ENCODE data around the gene DNAJC12. TPM values are rescaled to one million over a fixed set of nuclear protein-coding genes. Genes with fewer than 3 reads are reported as not detected.
"Not testable (repeated sequence)": the region's sequence is repeated elsewhere in the genome, so short reads cannot be mapped to it uniquely, and the experiment has no call there.

Gene DNAJC12
- polyA plus RNA-seq (2013), result 8.1 TPM

DNA sequence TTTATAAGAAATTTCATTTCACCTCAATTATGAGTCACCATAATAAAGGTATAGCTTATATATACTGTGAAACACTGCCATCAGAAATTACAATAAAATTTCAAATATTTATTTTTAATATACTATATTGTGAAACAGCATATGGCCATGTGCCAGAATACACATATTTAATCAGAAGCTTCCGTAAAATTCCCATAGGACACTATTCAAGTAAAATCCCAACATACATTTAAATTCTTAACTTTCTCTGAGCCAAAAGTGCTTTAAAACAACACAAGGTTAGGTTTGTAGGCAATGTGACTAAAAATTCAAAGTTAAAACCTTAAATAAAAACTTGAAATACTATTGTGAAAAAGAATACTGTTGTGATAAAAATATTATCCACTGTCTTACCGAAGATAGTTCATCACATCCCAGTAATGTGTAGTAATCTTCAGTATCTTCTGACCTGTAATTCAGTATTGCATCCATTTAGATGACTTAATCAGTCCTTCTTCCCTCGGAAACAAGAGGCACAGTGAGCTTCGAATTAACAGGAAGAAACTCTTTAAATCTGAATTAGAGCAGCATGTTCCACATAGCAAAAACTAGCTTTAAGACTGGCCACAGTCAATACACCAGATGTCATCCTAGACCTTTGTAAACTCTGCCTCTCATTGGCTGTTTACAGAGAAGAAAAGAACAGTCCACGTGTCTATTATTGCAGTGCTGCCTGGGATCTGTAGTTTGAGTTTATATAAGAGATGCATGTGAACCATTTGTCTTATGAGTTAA, at the start of gene DNAJC12:
Gene DNAJC12 (minus strand): TSS at position 648 of the 774 bp plus-strand sequence. CDS start 177 bp downstream, at position 471.
- H3K27ac ChIP-seq (ENCODE audit: insufficient read depth in 1 of 2, low read depth in 1 of 2, low read length in 2 of 2, poor library complexity in 1 of 2, severe bottlenecking in 2 of 2), result no peak within 1 kb of the TSS
- H3K36me3 ChIP-seq (ENCODE audit: control insufficient read depth in 4 of 4, insufficient read depth in 4 of 4, low read length in 3 of 4), result no peaks in the 10 kb centered on the region
- peak; percentile 30 to 80 (median 73) for DNase-seq
- H3K4me1 ChIP-seq (ENCODE audit: control extremely low read depth in 1 of 4, control insufficient read depth in 4 of 4, insufficient read depth in 4 of 4, low read length in 3 of 4), result peaks cover 4 to 13% (median 5%) of the 10 kb centered on the region in 4 experiments
- H3K4me3 ChIP-seq (ENCODE audit: control insufficient read depth in 1 of 7, extremely low read depth in 1 of 7, insufficient read depth in 4 of 7, low read depth in 2 of 7, low read length in 6 of 7), result peak within 1 kb of the TSS in 6 of 7 experiments; percentile 16 to 69 (median 49)
- ChIA-PET POLR2A (no interaction called here), CTCF (interaction anchor here (0.9 kb wide), 1 partner anchor 373 kb away, joined by 3 read pairs; no protein-coding TSS in a partner anchor)
- WGBS (ENCODE audit: insufficient coverage), result no CpG with 5 or more reads among the region's 5 CpGs
- peaks cover 0 to 6% (median 0%) of the 10 kb centered on the region in 5 experiments for H3K9me3 ChIP-seq (ENCODE audit: control extremely low read depth in 1 of 5, control insufficient read depth in 4 of 5, insufficient read depth in 2 of 5, low read depth in 1 of 5, low read length in 4 of 5)
- H3K27me3 ChIP-seq (replicated peaks in 2 of 5; ENCODE audit: control insufficient read depth in 4 of 5, insufficient read depth in 5 of 5, low read length in 4 of 5), result no peaks in the 10 kb centered on the region

DNA sequence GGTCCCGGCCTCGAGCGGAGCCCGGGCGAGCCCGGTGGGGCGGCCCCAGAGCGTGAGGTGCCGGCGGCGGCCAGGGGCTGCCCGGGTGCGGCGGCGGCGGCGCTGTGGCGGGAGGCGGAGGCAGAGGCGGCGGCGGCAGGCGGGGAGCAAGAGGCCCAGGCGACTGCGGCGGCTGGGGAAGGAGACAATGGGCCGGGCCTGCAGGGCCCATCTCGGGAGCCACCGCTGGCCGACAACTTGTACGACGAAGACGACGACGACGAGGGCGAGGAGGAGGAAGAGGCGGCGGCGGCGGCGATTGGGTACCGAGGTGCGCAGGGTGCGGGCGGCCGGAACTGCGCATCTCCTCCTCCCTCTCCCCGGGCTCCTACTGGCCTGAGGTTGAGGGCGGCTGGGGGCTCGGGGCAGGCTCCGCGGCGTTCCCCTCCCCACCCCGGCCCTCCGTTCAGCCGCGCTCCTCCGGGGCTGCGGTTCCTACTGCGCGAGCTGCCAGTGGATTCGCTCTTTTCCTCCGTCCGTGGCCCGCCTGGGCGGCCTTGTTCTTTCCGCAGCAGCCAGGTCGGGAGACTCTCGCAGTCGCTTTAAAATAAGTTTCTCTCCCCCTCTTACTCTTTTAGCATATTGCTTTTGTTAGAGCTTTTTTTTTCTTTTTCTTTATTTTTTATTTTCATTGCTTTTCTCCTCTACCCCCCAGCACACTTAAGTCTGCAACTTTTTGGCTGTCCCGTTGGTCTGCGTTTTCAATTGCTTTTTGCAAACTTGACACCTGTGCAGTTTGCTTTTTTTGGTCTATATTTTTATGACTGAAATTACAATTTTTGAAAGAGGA, 47.1 kb upstream of the DNAJC12 start:
- H3K27me3 ChIP-seq (replicated peaks in 2 of 5; ENCODE audit: control insufficient read depth in 4 of 5, insufficient read depth in 5 of 5, low read length in 4 of 5), result no peaks in the 10 kb centered on the region
- peak overlapping the region; percentile 66 to 76 for H3K27ac ChIP-seq (ENCODE audit: insufficient read depth in 1 of 2, low read depth in 1 of 2, low read length in 2 of 2, poor library complexity in 1 of 2, severe bottlenecking in 2 of 2)
- DNase-seq, result peak; percentile 69 to 90 (median 84)
- no peaks in the 10 kb centered on the region for H3K9me3 ChIP-seq (ENCODE audit: control extremely low read depth in 1 of 5, control insufficient read depth in 4 of 5, insufficient read depth in 2 of 5, low read depth in 1 of 5, low read length in 4 of 5)
- ChIA-PET CTCF (interaction anchor here (0.7 to 2.8 kb wide), 5 partner anchors 10 to 30 kb away, joined by 3 to 10 read pairs (median 4); no protein-coding TSS in a partner anchor), POLR2A (interaction anchor here (0.6 to 1.0 kb wide), 2 partner anchors 10 to 16 kb away, joined by 3 to 4 read pairs; no protein-coding TSS in a partner anchor)
- WGBS (ENCODE audit: insufficient coverage), result under 1% methylated on average over 53 of the region's 73 CpGs
- H3K4me1 ChIP-seq (ENCODE audit: control extremely low read depth in 1 of 4, control insufficient read depth in 4 of 4, insufficient read depth in 4 of 4, low read length in 3 of 4), result peaks cover 2 to 13% (median 10%) of the 10 kb centered on the region in 4 experiments
- peaks cover 8 to 28% (median 20%) of the 10 kb centered on the region in 4 experiments for H3K36me3 ChIP-seq (ENCODE audit: control insufficient read depth in 4 of 4, insufficient read depth in 4 of 4, low read length in 3 of 4)
- H3K4me3 ChIP-seq (ENCODE audit: control insufficient read depth in 1 of 7, extremely low read depth in 1 of 7, insufficient read depth in 4 of 7, low read depth in 2 of 7, low read length in 6 of 7), result peak overlapping the region; percentile 76 to 93 (median 84)

DNA sequence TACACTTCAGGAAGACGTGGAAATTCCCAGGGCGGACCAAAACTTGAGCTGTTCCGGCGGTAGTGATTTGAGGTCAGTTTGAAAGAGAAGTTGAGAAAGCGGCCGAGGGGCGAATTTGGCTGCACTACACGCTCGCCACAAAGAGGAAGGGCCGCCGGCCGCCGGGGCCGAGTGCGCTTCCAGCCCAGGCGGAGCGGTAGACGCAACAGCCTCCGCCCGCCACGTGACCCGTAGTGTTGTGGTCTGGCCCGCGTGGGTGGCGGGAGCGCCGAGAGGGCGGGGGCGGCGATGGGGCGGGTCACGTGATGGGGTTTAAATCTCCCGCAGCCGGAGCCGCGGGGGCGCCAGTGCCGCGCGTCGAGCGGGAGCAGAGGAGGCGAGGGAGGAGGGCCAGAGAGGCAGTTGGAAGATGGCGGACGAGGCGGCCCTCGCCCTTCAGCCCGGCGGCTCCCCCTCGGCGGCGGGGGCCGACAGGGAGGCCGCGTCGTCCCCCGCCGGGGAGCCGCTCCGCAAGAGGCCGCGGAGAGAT, 46.4 kb upstream of the DNAJC12 start, which contains the start of gene SIRT1:
Gene SIRT1 (plus strand): TSS at position 344 of the 529 bp plus-strand sequence. CDS start 66 bp downstream, at position 410.
- POLR2A ChIA-PET, result no interaction called here

DNA sequence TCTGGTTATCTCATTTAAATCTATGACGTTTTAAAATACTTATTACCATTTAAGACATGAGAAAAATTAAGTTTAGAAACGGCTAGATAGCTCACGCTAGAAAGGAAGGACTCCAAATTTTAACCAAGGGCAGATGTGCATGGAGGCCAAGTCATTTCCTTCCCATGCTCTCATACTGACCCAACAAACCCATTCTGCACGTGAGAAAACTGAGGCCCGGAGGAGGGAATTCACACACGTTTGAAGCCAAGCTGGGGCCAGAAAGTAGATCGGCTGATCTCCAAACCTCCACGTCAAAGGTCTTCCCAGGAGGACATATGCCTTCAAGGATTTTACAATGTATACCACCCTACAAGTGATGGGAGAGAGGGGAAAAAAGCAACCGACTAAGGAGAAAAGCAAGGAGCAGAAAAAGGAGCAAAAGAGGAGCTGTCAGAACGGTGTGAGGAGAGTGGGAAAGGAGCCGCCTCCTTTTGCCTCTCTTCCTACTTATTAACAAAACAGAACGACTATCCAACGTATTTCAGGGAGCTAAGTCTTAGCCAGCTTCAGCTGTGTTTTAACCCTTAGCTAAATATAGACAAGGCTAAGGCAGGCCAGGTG, 45.8 kb upstream of the DNAJC12 start:
- H3K36me3 ChIP-seq (ENCODE audit: control insufficient read depth in 4 of 4, insufficient read depth in 4 of 4, low read length in 3 of 4), result peaks cover 3 to 20% (median 14%) of the 10 kb centered on the region in 4 experiments
- CTCF ChIA-PET, result interaction anchor here (0.9 to 2.8 kb wide), 7 partner anchors 9 to 28 kb away, joined by 3 to 16 read pairs (median 4); no protein-coding TSS in a partner anchor
- no peaks in the 10 kb centered on the region for H3K27me3 ChIP-seq (replicated peaks in 2 of 5; ENCODE audit: control insufficient read depth in 4 of 5, insufficient read depth in 5 of 5, low read length in 4 of 5)
- no peaks in the 10 kb centered on the region for H3K9me3 ChIP-seq (ENCODE audit: control extremely low read depth in 1 of 5, control insufficient read depth in 4 of 5, insufficient read depth in 2 of 5, low read depth in 1 of 5, low read length in 4 of 5)
- H3K27ac ChIP-seq (ENCODE audit: insufficient read depth in 1 of 2, low read depth in 1 of 2, low read length in 2 of 2, poor library complexity in 1 of 2, severe bottlenecking in 2 of 2), result peak overlapping the region in 1 of 2 experiments; percentile 76
- H3K4me3 ChIP-seq (ENCODE audit: control insufficient read depth in 1 of 7, extremely low read depth in 1 of 7, insufficient read depth in 4 of 7, low read depth in 2 of 7, low read length in 6 of 7), result peak overlapping the region; percentile 31 to 93 (median 78)
- H3K4me1 ChIP-seq (ENCODE audit: control extremely low read depth in 1 of 4, control insufficient read depth in 4 of 4, insufficient read depth in 4 of 4, low read length in 3 of 4), result peaks cover 2 to 13% (median 10%) of the 10 kb centered on the region in 4 experiments
- POLR2A ChIA-PET, result no interaction called here
- 38% methylated on average over 4 of the region's 13 CpGs for WGBS (ENCODE audit: insufficient coverage)
- DNase-seq, result peak in 1 of 3 donors; percentile 26

More for the DNA sequence above, 46.4 kb upstream of the DNAJC12 start, which contains the start of gene SIRT1:
- under 1% methylated on average over 55 of the region's 62 CpGs for WGBS (ENCODE audit: insufficient coverage)
- H3K9me3 ChIP-seq (ENCODE audit: control extremely low read depth in 1 of 5, control insufficient read depth in 4 of 5, insufficient read depth in 2 of 5, low read depth in 1 of 5, low read length in 4 of 5), result no peaks in the 10 kb centered on the region
- DNase-seq, result peak; percentile 94 to 97 (median 97)
- CTCF ChIA-PET, result interaction anchor here (0.9 to 2.8 kb wide), 7 partner anchors 9 to 29 kb away, joined by 3 to 16 read pairs (median 4); no protein-coding TSS in a partner anchor
- H3K36me3 ChIP-seq (ENCODE audit: control insufficient read depth in 4 of 4, insufficient read depth in 4 of 4, low read length in 3 of 4), result peaks cover 5 to 25% (median 17%) of the 10 kb centered on the region in 4 experiments
- peaks cover 2 to 13% (median 10%) of the 10 kb centered on the region in 4 experiments for H3K4me1 ChIP-seq (ENCODE audit: control extremely low read depth in 1 of 4, control insufficient read depth in 4 of 4, insufficient read depth in 4 of 4, low read length in 3 of 4)
- peak within 1 kb of the TSS; percentile 76 to 93 (median 84) for H3K4me3 ChIP-seq (ENCODE audit: control insufficient read depth in 1 of 7, extremely low read depth in 1 of 7, insufficient read depth in 4 of 7, low read depth in 2 of 7, low read length in 6 of 7)
- peak within 1 kb of the TSS; percentile 66 to 76 for H3K27ac ChIP-seq (ENCODE audit: insufficient read depth in 1 of 2, low read depth in 1 of 2, low read length in 2 of 2, poor library complexity in 1 of 2, severe bottlenecking in 2 of 2)
- no peaks in the 10 kb centered on the region for H3K27me3 ChIP-seq (replicated peaks in 2 of 5; ENCODE audit: control insufficient read depth in 4 of 5, insufficient read depth in 5 of 5, low read length in 4 of 5)

DNA sequence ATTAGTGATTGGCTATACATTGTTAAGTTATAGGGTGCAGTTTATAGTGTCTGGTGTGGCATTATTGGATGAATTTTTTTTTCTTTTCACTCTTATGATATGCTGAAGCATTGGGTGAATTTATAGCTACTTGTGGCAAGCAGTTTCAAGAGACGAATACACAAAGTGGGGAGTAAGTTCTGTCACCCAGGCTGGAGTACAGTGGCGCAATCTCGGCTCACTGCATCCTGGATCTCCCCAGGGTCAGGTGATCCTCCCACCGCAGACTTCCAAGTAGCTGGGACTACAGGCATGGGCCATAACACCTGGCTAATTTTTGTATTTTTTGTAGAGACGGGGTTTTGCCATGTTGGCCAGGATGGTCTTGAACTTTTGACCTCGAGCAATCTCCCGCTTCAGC, 40.1 kb upstream of the DNAJC12 start:
- no peak overlapping the region for H3K4me3 ChIP-seq (ENCODE audit: control insufficient read depth in 1 of 7, extremely low read depth in 1 of 7, insufficient read depth in 4 of 7, low read depth in 2 of 7, low read length in 6 of 7)
- H3K36me3 ChIP-seq (ENCODE audit: control insufficient read depth in 4 of 4, insufficient read depth in 4 of 4, low read length in 3 of 4), result no peaks in the 10 kb centered on the region
- no peak for DNase-seq
- 100% methylated on average over 3 of the region's 7 CpGs for WGBS (ENCODE audit: insufficient coverage)
- H3K27ac ChIP-seq (ENCODE audit: insufficient read depth in 1 of 2, low read depth in 1 of 2, low read length in 2 of 2, poor library complexity in 1 of 2, severe bottlenecking in 2 of 2), result no peak overlapping the region
- CTCF ChIA-PET, result interaction anchor here (1.4 kb wide), 1 partner anchor 15 kb away, joined by 3 read pairs; no protein-coding TSS in a partner anchor
- H3K4me1 ChIP-seq (ENCODE audit: control extremely low read depth in 1 of 4, control insufficient read depth in 4 of 4, insufficient read depth in 4 of 4, low read length in 3 of 4), result no peaks in the 10 kb centered on the region
- POLR2A ChIA-PET, result interaction anchor here (0.7 kb wide), 1 partner anchor 266 kb away, joined by 4 read pairs; no protein-coding TSS in a partner anchor
- no peaks in the 10 kb centered on the region for H3K9me3 ChIP-seq (ENCODE audit: control extremely low read depth in 1 of 5, control insufficient read depth in 4 of 5, insufficient read depth in 2 of 5, low read depth in 1 of 5, low read length in 4 of 5)
- no peaks in the 10 kb centered on the region for H3K27me3 ChIP-seq (replicated peaks in 2 of 5; ENCODE audit: control insufficient read depth in 4 of 5, insufficient read depth in 5 of 5, low read length in 4 of 5)

DNA sequence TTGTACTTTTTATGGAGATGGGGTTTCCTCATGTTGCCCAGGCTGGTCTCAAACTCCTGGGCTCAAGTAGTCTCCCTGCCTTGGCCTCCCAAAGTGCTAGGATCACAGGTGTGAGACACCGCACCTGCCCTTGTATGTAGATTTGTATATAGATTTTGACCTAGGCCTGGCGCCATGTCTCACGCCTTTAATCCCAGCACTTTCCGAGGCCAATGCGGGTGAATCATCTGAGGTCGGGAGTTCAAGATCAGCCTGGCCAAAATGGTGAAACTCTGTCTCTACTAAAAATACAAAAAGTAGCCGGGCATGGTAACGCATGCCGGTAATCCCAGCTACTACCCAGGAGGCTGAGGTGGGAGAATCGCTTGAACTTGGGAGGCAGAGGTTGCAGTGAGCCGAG, 39.4 kb upstream of the DNAJC12 start:
- DNase-seq; H3K4me1 ChIP-seq (ENCODE audit: control extremely low read depth in 1 of 4, control insufficient read depth in 4 of 4, insufficient read depth in 4 of 4, low read length in 3 of 4); H3K27me3 ChIP-seq (replicated peaks in 2 of 5; ENCODE audit: control insufficient read depth in 4 of 5, insufficient read depth in 5 of 5, low read length in 4 of 5); H3K4me3 ChIP-seq (ENCODE audit: control insufficient read depth in 1 of 7, extremely low read depth in 1 of 7, insufficient read depth in 4 of 7, low read depth in 2 of 7, low read length in 6 of 7); H3K9me3 ChIP-seq (ENCODE audit: control extremely low read depth in 1 of 5, control insufficient read depth in 4 of 5, insufficient read depth in 2 of 5, low read depth in 1 of 5, low read length in 4 of 5); H3K27ac ChIP-seq (ENCODE audit: insufficient read depth in 1 of 2, low read depth in 1 of 2, low read length in 2 of 2, poor library complexity in 1 of 2, severe bottlenecking in 2 of 2); POLR2A ChIA-PET; H3K36me3 ChIP-seq (ENCODE audit: control insufficient read depth in 4 of 4, insufficient read depth in 4 of 4, low read length in 3 of 4): not testable (repeated sequence)
- WGBS (ENCODE audit: insufficient coverage), result 100% methylated on average over 1 of the region's 11 CpGs
- CTCF ChIA-PET, result interaction anchor here (1.4 kb wide), 1 partner anchor 14 kb away, joined by 3 read pairs; no protein-coding TSS in a partner anchor

Data from common myeloid progenitor, CD34-positive (primary cell).